Activated CD4-positive, CD25-positive, alpha-beta regulatory T cell treated with anti-CD3 and anti-CD28 coated beads, Interleukin-2, amount 50 U/mL, for 16 hours (primary cell): Measurements from ENCODE around the gene ADAMTS17.

ENCODE experiments used
- DNase-seq: peaks from one replicate; pipeline ENCODE4 v3.0.0-alpha.2; 2020; ENCODE audit warnings: low read depth, low spot score

The ADAMTS17 gene

DNA sequence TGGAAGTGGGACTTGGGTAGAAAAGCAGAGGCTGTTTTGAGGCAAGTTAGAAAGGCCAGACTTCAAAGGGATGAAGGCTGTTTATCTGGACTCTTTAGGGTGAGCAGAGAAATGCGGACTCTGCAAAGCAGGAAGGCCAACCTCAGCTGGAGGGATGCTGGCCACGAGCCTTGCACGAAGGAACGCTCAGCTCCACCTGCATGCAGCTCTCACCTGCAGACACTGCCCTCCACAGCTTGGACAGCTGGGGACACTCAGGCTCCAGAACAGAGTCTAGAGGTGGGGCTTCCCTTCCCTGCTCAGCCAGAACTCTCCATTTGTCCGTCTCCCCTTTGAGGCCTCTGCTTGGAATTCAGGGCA is 229.7 kb downstream of the ADAMTS17 start:
- no peak for DNase-seq

DNA sequence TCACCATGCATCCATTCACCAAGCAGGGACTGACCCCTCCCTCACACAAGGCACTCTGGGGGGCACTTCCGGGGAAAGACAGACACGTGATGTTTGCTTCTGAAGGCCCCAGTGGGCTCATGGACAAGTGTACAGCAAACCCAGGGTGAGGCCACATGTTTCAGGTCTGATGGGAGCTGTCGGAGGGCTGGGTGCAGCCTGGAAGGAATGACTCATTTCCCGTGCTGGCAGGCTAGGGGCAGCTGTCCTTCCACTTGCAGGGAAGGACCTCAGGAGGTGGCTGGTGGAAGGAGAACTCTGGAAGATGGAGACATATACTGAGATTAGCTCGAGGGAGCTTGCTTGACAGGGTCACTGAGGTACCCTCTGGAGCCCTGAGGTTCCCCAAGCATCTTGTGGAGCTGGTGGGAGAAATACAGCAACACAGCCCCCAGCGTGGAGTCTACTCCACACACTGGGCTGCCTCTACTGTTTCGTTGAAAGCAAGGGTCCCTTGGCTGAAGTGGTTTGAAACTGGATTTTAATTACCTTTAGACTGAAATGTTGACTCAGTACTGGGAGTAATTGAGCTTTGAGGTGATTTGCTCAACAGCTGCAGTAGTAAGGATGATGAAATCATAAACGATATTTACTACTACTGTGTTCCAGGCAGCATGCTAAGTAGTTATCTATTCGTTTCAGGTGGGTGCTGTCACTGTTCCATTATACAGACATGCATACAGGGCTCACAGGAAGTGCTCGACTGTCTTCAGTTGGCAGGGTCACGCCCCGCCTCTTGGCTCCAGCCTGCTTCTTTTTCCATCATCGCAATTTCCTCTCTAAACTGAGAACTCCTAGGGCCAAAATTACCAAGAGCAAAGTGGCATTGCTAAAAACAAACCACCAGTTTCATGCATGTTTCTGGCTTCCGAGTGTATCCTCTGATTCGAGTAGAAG is 230.4 kb downstream of the ADAMTS17 start:
- no peak for DNase-seq

DNA sequence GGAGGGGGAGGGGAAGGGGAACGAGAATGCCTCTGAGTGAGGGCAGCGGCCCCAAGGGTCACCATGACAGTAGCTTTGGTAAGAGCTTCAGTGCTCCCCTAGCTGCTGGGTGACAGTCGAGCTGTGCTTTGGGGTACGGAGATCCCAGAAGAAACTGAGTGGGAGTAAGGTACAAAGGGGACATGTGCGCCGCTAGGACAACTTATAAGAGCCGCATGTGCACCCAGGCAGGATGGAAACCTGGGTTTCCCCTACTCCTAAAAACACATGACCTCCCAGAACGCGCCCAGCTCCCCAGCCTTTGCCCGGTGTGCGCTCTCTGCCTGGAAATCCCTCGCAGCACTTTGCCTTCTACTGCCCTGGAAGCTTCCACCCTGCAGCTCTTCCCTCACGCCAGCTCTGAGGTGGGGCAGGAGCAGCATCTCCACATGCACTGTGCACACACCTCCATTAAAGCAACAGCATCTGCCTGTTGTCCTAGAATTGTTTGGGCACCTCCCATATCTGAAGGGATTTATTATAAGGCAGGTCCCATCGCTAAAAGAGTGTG is 232.2 kb downstream of the ADAMTS17 start:
- no peak for DNase-seq

DNA sequence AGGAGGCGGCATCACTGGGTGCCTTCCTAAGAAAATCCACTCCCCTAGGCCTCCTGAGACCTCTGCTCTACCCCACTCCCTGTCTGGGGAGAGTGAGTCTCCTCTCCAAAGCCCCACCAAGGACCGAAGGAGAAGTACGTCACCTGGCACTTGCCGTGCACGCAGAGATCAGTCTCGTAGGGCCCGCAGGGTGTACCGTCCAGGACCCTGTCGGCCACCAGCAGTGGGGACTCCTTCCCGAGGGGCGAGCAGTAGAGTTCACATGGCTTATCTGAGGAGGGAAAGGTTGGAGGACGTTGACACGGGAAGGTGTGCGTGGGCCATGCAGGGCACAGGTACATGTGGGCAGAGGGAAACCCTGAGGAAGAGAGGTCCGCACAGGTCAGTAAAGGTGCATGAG is 232.9 kb downstream of the ADAMTS17 start:
- DNase-seq, result no peak

- no peak for DNase-seq
These were observed 233.4 kb downstream of the ADAMTS17 start for GRCh38 chr15:100108346-100108745.

- DNase-seq, result no peak
These were observed 234.1 kb downstream of the ADAMTS17 start for GRCh38 chr15:100107606-100108225.

GRCh38 chr15:100107151-100107550 is 234.6 kb downstream of the ADAMTS17 start:
- DNase-seq, result no peak

DNA sequence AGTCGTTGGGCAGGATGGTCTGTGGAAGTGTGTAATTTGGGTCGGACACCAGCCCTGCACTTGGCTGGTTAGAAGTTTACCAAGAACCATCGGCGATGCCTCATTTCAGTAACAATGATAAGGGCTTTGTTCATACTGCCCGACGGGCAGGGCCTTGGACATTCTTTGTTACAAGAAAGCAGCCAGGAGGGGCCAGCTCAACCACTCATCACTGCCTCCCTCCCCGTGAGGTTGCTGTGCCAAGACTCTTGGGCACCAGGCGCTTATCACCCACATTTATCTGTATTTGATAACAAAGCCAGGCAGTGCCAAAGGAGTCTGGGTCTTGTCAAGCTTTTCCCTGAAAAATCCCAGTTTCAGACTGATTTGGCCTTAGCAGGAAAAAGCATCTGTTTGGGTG is 235.0 kb downstream of the ADAMTS17 start:
- no peak for DNase-seq

GRCh38 chr15:100105101-100105500 is 236.7 kb downstream of the ADAMTS17 start:
- DNase-seq, result no peak

- DNase-seq, result no peak
These were observed 237.5 kb downstream of the ADAMTS17 start for GRCh38 chr15:100104245-100104644.

DNA sequence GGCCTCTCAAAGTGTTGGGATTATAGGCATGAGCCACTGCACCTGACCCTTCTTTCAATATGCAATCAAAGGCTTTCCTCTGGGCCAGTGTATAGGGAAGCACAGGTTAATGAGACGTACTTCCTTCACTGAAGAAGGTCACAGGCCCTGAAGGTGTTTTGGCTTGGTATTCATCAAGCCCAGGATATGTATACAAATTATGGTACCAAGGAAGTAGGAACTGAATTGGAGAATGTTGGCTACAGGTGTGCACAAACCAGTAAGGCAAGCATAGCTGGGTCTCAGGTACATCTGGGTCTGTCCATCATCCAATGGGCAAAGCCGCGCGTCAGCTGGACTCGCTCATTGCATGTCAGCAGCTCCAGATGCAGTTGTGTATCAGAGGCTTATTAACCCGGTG is 237.9 kb downstream of the ADAMTS17 start:
- DNase-seq, result no peak

GRCh38 chr15:100101426-100102089 is 240.2 kb downstream of the ADAMTS17 start:
- no peak for DNase-seq

- DNase-seq, result no peak
These were observed 240.8 kb downstream of the ADAMTS17 start for GRCh38 chr15:100100926-100101325.

GRCh38 chr15:100099976-100100375 is 241.8 kb downstream of the ADAMTS17 start:
- no peak for DNase-seq

DNA sequence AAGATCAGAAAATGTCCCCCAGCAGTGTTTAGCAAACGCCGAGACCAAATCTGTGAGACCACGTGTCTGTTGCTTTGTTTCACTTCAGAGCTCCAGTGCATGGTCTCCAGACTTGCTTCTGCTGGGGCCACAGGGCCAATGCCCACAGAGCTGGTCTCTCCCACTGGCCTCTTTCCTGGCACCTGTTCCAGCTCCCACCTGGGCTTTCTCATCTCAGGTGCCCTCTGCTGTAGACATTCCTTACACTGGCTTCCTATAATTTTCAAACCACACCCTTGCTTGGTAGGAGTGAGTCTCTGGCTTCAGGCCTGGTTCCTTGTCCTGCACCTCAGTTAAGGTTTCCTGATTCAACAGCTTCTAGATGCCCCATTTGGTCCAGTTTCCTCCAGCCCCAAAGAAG is 243.1 kb downstream of the ADAMTS17 start:
- DNase-seq, result no peak

DNA sequence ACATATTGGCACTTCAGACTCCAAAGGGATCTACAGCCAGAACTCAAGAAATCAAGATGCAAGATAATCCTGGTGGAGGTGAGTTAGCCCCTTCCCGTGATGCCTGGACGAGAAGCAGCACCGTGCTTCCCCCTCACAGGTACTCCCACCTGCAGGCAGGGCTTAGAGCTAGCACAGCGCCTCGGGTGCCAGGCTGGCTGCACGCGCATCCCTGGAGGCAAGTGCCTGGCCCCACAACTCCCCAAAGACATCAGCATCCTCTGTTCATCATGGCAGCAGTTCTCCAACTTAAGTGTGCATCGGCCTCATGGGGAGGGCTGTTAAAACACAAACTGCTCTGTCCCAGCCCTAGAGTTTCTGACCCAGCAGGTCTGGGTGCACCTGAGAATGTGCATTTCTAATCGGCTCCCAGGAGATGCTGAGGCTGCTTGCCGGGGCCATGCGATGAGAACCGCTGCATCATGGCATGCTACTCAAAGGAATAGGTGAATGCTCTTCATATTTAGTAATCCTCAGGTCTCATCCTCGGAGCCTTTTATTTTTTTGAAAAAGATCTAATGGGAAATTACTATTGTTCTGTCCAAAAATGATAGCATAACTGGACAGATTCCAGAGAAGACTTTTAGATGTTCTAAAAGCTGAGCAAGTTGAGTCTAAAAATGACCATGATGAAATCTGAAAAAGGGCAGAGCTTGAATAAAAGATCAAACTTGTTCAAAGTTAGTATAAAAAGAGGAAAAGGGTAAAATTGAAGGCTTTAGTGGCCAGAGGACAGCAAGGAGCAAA is 244.2 kb downstream of the ADAMTS17 start:
- DNase-seq, result no peak

- DNase-seq, result no peak
These were observed 245.1 kb downstream of the ADAMTS17 start for GRCh38 chr15:100096700-100097099.

DNA sequence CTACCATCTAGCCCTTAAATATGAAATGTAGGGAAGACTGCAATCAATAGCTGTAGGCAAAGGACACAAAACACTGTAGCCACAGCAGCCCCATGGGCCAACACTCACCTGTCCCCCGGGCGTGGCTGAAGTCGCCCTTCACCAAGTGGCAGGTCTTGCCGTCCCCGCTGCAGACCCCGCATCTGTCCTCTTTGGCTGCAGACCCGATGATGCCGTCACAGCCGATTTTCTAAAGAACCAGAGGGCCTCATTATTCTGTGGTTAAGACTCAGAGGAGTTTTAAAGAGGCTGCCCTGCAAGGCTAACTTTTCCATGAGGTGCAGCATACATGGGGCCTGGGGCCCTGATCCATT is 245.6 kb downstream of the ADAMTS17 start:
- DNase-seq, result no peak

DNA sequence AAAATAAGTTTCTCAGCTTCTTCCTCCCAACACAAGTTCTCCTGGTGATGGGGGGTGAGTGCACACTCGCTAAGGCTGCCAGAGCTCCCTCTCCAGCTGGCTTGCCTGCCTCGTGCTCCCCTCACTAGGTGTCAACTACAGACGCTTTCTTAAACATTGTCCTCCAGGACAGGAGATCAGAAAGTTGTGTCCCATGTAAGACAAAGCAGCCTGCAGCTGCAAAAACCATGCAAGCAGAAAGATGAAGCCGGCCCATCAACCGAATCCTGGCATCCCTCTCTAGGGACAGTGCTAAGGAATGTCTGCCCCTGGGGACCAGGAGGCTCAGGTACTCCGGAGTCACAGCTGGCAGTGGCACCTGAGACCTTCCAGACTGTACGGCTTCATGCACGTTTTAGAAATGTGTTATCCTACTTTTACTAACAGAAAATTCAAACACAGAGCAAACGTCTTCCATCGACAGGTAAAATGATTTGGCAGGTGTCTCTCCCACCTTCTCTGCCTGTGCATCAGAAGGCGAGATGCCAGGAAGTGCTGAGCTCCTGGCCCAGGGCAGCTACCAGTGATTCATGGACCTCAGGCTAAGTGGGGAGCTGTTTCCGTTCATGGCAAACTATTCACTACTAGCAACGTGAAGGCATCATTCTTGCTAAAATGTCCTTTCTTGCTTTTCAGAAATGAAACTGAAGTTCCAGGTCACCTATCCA is 246.1 kb downstream of the ADAMTS17 start:
- DNase-seq, result no peak

GRCh38 chr15:100094127-100094510 is 247.7 kb downstream of the ADAMTS17 start:
- DNase-seq, result no peak
